HG02759 (cell line): ENCODE measurements around the gene ABCG1.

Experiments used
- ATAC-seq: cut with Tn5 transposase; IDR thresholded peaks from one replicate; pipeline ENCODE4 v1.9.1; 2021; ENCODE audit warnings: mild to moderate bottlenecking, moderate library complexity; ENCODE audit not compliant: unreplicated experiment

ABCG1 gene

GRCh38 chr21:42343101-42343500, 124.2 kb downstream of the ABCG1 start:
- ATAC-seq: no peak

GRCh38 chr21:42343556-42343955, 124.6 kb downstream of the ABCG1 start:
- no peak for ATAC-seq

- no peak for ATAC-seq
Observed at GRCh38 chr21:42343963-42344510, 125.1 kb downstream of the ABCG1 start.

GRCh38 chr21:42344631-42345030, 125.7 kb downstream of the ABCG1 start:
- ATAC-seq: no peak

GRCh38 chr21:42346441-42346840, 127.5 kb downstream of the ABCG1 start:
- no peak for ATAC-seq
